ENCODE results near the gene SLC4A3.

Gene SLC4A3

GRCh38 chr2:219627103-219628100, at the start of gene SLC4A3:
Gene SLC4A3, plus strand, starts transcription at chr2:219627630. Its CDS starts 363 bp downstream, at chr2:219627993.
- DNase-seq, result peak; percentile 10

- DNase-seq, result no peak
Observed at GRCh38 chr2:219578811-219579613, 48.4 kb upstream of the SLC4A3 start.

- no peak for DNase-seq
Observed at GRCh38 chr2:219581346-219581745, 46.1 kb upstream of the SLC4A3 start.

- no peak for DNase-seq
Observed at GRCh38 chr2:219591091-219591490, 36.3 kb upstream of the SLC4A3 start.

- no peak for DNase-seq
Observed at GRCh38 chr2:219592736-219593135, 34.7 kb upstream of the SLC4A3 start.

- DNase-seq, result no peak
Observed at GRCh38 chr2:219593154-219593553, 34.3 kb upstream of the SLC4A3 start.

- no peak for DNase-seq
Observed at GRCh38 chr2:219595256-219595655, 32.2 kb upstream of the SLC4A3 start.

GRCh38 chr2:219596954-219597551, 30.4 kb upstream of the SLC4A3 start:
- no peak for DNase-seq

- peak; percentile 90 for DNase-seq
Observed at GRCh38 chr2:219597552-219598307, 29.7 kb upstream of the SLC4A3 start, which contains the start of gene STK11IP. Gene STK11IP, plus strand, starts transcription at chr2:219597857. Its CDS starts 263 bp downstream, at chr2:219598120.

- no peak for DNase-seq
Observed at GRCh38 chr2:219598308-219599078, 28.9 kb upstream of the SLC4A3 start.

- DNase-seq, result no peak
Observed at GRCh38 chr2:219603771-219604170, 23.7 kb upstream of the SLC4A3 start.

- no peak for DNase-seq
Observed at GRCh38 chr2:219605607-219605954, 21.8 kb upstream of the SLC4A3 start.

- no peak for DNase-seq
Observed at GRCh38 chr2:219607931-219608330, 19.5 kb upstream of the SLC4A3 start.

GRCh38 chr2:219608399-219608964, 18.9 kb upstream of the SLC4A3 start:
- DNase-seq, result no peak

- DNase-seq, result no peak
Observed at GRCh38 chr2:219609149-219609750, 18.2 kb upstream of the SLC4A3 start.

- no peak for DNase-seq
Observed at GRCh38 chr2:219611306-219611705, 16.1 kb upstream of the SLC4A3 start.

- no peak for DNase-seq
Observed at GRCh38 chr2:219611866-219612576, 15.4 kb upstream of the SLC4A3 start.

- peak; percentile 24 for DNase-seq
Observed at GRCh38 chr2:219612577-219613286, 14.7 kb upstream of the SLC4A3 start.

GRCh38 chr2:219613461-219614070, 13.9 kb upstream of the SLC4A3 start:
- DNase-seq, result no peak

All from CD4-positive, alpha-beta T cell treated with Interleukin-17A for 4 hours (primary cell).